AG04450 (cell line): ENCODE results near the gene ARHGEF4. TPM values are rescaled to one million over a fixed set of nuclear protein-coding genes. Genes with fewer than 3 reads are reported as not detected.
"Not testable (repeated sequence)": the region's sequence is repeated elsewhere in the genome, so short reads cannot be mapped to it uniquely, and the experiment has no call there.

ENCODE experiments used
- CTCF ChIA-PET: fragments of 300-600, 350-600 bp; formaldehyde crosslinking; extraction: SDS; loops from one replicate; lab custom pipeline; 2022; ENCODE audit warnings: antibody characterized with exemption, inconsistent platforms; lab: Charles Lee
- POLR2A ChIA-PET: fragments of 350-600 bp; formaldehyde crosslinking; extraction: SDS; loops from one replicate; lab custom pipeline; 2021; ENCODE audit warnings: antibody characterized with exemption, inconsistent platforms; lab: Yijun Ruan, JAX
- DNase-seq: peaks from one replicate; pipeline ENCODE4 v3.0.0-alpha.2; 2011; ENCODE audit warnings: low read depth, low spot score
- H3K27ac ChIP-seq: one replicate; pipeline ENCODE4 v1.5.1; 2012; ENCODE audit warnings: low read depth, low read length, control low read depth
- H3K27me3 ChIP-seq: one replicate; pipeline ENCODE4 v1.6.0; 2012; ENCODE audit warnings: low read length; ENCODE audit not compliant: control insufficient read depth, insufficient read depth
- H3K4me3 ChIP-seq: 2 replicates; pipeline ENCODE4 v1.5.1; 2011; ENCODE audit warnings: mild to moderate bottlenecking, low read depth, low read length, control low read depth
- H3K9me3 ChIP-seq: 2 replicates; pipeline ENCODE4 v1.5.1; 2012; ENCODE audit warnings: low read length; ENCODE audit not compliant: control insufficient read depth, insufficient read depth
- polyA plus RNA-seq: library from polyadenylated mRNA; depleted of rRNA; stranded (reverse); fragments of >200 nt; gene quantifications from 2 replicates; pipeline ENCODE4 v1.2.3, GENCODE V29; 2011
- TF ChIP-seq, protein P1 (sequence below): IDR thresholded peaks from 2 replicates; pipeline ENCODE4 v1.5.1; 2011; ENCODE audit warnings: low read depth, low read length, control low read depth, inconsistent platforms

The ARHGEF4 gene
- polyA plus RNA-seq, 1 experiment: 0.95 TPM

DNA sequence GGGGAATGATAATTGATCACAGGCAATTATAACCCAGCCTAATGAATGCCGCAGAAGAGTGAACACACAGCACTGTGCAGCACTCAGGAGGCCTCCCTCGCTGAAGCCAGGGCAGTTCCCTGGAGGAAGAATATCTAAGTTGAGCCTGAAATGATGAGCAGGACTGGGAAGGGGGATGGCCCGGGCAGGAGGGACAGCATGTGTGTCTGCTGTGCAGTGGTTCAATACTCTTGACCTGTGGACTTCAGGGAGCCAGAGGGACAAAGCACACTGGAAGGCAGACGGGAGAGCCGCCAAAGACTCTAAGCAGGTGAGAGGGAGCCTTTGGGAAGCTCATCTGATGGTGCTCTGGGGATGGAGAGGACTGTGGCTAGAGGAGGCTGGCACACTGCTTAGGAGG, 62.6 kb downstream of the ARHGEF4 start:
- TF ChIP-seq, protein P1, sequence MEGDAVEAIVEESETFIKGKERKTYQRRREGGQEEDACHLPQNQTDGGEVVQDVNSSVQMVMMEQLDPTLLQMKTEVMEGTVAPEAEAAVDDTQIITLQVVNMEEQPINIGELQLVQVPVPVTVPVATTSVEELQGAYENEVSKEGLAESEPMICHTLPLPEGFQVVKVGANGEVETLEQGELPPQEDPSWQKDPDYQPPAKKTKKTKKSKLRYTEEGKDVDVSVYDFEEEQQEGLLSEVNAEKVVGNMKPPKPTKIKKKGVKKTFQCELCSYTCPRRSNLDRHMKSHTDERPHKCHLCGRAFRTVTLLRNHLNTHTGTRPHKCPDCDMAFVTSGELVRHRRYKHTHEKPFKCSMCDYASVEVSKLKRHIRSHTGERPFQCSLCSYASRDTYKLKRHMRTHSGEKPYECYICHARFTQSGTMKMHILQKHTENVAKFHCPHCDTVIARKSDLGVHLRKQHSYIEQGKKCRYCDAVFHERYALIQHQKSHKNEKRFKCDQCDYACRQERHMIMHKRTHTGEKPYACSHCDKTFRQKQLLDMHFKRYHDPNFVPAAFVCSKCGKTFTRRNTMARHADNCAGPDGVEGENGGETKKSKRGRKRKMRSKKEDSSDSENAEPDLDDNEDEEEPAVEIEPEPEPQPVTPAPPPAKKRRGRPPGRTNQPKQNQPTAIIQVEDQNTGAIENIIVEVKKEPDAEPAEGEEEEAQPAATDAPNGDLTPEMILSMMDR: no peak
- no peak for DNase-seq
- H3K4me3 ChIP-seq: no peak overlapping the region
- ChIA-PET POLR2A (no interaction called here), CTCF (interaction anchor here (2.1 kb wide), 1 partner anchor 21 kb away, joined by 5 read pairs; no protein-coding TSS in a partner anchor)
- no peak overlapping the region for H3K27ac ChIP-seq
- H3K9me3 ChIP-seq: no peaks in the 10 kb centered on the region
- no peaks in the 10 kb centered on the region for H3K27me3 ChIP-seq

DNA sequence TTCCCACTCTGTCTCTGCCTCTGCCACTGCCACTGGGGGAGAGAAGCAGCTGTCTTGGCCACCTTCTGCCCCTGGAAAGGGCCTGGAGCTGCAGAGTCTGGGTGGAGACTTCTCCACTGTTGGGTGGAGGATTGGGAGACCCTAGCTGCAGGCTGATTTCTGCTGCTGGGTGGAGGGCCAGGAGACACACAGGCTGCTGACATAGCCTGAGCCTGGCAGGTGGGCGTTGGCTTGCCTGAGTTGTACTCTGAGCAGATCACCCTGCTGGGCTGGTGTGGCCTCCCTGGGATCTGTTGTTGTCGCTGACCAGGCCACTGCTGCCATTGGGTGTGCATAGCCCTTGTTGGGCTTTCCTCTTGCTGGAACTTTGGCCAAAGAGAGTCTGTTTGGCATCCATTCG, 64.3 kb downstream of the ARHGEF4 start:
- ChIA-PET POLR2A (no interaction called here), CTCF (no interaction called here)
- TF ChIP-seq, protein P1: no peak
- no peaks in the 10 kb centered on the region for H3K9me3 ChIP-seq
- no peak overlapping the region for H3K4me3 ChIP-seq
- no peak overlapping the region for H3K27ac ChIP-seq
- no peaks in the 10 kb centered on the region for H3K27me3 ChIP-seq
- no peak for DNase-seq

DNA sequence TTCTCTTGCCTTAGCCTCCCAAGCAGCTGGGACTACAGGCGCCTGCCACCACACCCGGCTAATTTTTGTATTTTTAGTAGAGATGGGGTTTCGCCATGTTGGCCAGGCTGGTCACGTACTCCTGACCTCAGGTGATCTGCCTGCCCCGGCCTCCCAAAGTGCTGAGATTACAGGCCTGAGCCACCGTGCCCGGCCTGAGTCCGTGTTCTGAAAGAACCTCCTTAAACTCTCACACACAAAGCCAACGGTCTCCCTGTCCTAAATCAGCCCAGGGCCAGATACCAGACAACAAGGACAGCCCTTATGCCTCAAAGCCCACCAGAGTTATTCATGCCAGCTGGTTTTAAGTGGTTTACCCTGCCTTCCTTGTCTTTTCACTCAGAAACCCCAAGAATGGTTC, 64.9 kb downstream of the ARHGEF4 start:
- H3K9me3 ChIP-seq, CTCF ChIA-PET, POLR2A ChIA-PET, H3K27ac ChIP-seq, DNase-seq, H3K4me3 ChIP-seq, H3K27me3 ChIP-seq: not testable (repeated sequence)

DNA sequence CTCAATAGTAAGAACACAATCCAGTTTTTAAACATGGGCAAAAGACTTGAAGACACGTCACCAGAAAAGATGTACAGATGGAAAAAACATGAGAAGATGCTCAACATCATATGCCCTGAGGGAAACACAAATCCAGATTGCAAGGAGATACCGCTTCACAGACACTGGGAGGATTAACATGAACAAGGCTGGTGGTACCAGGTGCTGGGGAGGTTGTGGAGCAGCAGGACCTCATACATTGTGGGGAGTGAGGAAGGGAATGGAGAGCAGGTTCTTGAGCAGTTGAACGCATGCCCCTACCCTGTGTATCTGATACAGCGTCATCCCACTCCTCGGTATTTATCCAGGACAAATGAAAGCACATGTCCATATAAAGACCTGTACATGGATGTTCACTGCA, 72.1 kb downstream of the ARHGEF4 start:
- Histone ChIP-seq H3K27ac (no peak overlapping the region), H3K9me3 (no peaks in the 10 kb centered on the region), H3K27me3 (no peaks in the 10 kb centered on the region), H3K4me3 (no peak overlapping the region)
- no peak for DNase-seq
- ChIA-PET POLR2A (no interaction called here), CTCF (interaction anchor here (1.1 kb wide), 1 partner anchor 12 kb away, joined by 6 read pairs; no protein-coding TSS in a partner anchor)
- TF ChIP-seq, protein P1: no peak

DNA sequence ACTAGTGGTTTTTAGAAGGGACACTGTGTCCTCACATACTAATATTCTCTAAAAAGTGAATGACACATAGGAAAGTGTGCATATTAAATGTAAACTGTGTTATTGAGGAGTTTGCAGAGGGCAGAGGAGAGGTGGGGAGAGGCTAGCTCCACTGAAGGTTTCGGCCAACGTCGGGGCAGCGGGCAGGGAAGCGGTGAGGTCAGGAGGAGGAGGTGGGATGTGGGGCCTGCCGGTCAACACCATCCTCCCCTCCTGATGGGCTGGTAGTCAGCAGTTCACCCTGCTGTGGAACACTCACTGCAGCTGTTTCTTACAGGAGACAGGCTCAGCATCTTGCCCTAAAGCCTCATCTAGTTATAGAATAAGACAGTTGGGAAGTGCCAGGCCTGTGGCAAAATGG, 74.2 kb downstream of the ARHGEF4 start:
- Histone ChIP-seq H3K9me3 (no peaks in the 10 kb centered on the region; the same call in 1 of the 2 replicates), H3K4me3 (no peak overlapping the region), H3K27ac (no peak overlapping the region), H3K27me3 (peaks cover 6% of the 10 kb centered on the region)
- POLR2A ChIA-PET: no interaction called here
- TF ChIP-seq, protein P1: no peak
- no peak for DNase-seq
- CTCF ChIA-PET: interaction anchor here (1.6 to 2.7 kb wide), 2 partner anchors 10 to 113 kb away, joined by 4 to 15 read pairs; no protein-coding TSS in a partner anchor
